Adipocyte (in vitro differentiated cells): Measurements from ENCODE around the gene GCNT4.

Source experiments
- DNase-seq: peaks from one replicate; pipeline ENCODE4 v3.0.0-alpha.2; 2015; ENCODE audit warnings: low read depth
- H3K27me3 ChIP-seq: replicated peaks from 2 replicates; pipeline ENCODE4 v1.7.0; 2013; ENCODE audit warnings: mild to moderate bottlenecking, low read length, moderate library complexity; ENCODE audit not compliant: control insufficient read depth, insufficient read depth
- H3K36me3 ChIP-seq: 2 replicates; pipeline ENCODE4 v1.7.0; 2013; ENCODE audit warnings: low read length, mild to moderate bottlenecking, moderate library complexity; ENCODE audit not compliant: control insufficient read depth, insufficient read depth, severe bottlenecking
- H3K4me1 ChIP-seq: 2 replicates; pipeline ENCODE4 v1.7.0; 2013; ENCODE audit warnings: mild to moderate bottlenecking, low read length, moderate library complexity; ENCODE audit not compliant: control insufficient read depth, insufficient read depth
- H3K4me3 ChIP-seq: 2 replicates; pipeline ENCODE4 v1.7.0; 2013; ENCODE audit warnings: mild to moderate bottlenecking, low read length, moderate library complexity
- H3K9ac ChIP-seq: 2 replicates; pipeline ENCODE4 v1.7.0; 2013; ENCODE audit warnings: mild to moderate bottlenecking, low read length, moderate library complexity
- H3K9me3 ChIP-seq: 2 replicates; pipeline ENCODE4 v1.7.0; 2013; ENCODE audit warnings: mild to moderate bottlenecking, low read length, moderate library complexity; ENCODE audit not compliant: control insufficient read depth

GCNT4 gene

DNA sequence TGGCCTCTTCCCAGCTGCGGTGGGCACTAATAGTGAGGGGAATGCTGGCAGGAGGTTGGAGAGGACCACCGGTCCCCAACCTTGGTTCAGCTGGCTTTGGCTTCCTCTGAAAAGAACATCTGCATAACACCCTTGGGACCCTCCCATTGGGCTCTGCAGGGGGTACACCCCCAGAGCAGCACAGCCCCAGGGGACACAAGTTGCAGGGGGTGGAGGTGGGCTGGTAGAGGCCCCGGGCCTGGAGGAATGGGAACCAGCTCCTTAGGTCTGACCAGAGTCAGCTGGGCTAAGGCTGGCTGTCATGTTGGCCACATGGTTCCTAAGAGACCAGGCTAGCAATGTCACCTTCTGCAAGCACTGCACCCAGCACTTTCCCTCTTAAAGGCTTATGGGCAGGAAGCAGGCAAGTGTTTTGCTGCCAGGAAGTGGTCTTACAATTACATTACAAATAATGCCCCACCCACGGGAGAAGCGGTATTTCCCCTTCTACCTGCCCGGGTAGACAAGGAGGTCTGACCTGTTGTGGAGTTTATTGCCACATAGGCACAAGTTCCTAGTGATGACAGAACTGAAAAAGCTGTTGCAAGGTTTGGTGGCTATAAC, 18.1 kb downstream of the GCNT4 start:
- H3K4me1 ChIP-seq = no peaks in the 10 kb centered on the region
- no peaks in the 10 kb centered on the region for H3K36me3 ChIP-seq
- no peak overlapping the region for H3K4me3 ChIP-seq
- H3K9ac ChIP-seq = no peak overlapping the region
- H3K27me3 ChIP-seq = no peaks in the 10 kb centered on the region
- H3K9me3 ChIP-seq = no peaks in the 10 kb centered on the region
- DNase-seq = no peak

- Histone ChIP-seq H3K9ac (no peak overlapping the region), H3K27me3 (no peaks in the 10 kb centered on the region), H3K4me3 (no peak overlapping the region), H3K36me3 (no peaks in the 10 kb centered on the region), H3K4me1 (no peaks in the 10 kb centered on the region), H3K9me3 (no peaks in the 10 kb centered on the region)
- DNase-seq = no peak
Measured at GRCh38 chr5:75031366-75031765, 21.0 kb downstream of the GCNT4 start.

GRCh38 chr5:75028090-75028489, 24.3 kb downstream of the GCNT4 start:
- Histone ChIP-seq H3K4me3 (no peak overlapping the region), H3K4me1 (no peaks in the 10 kb centered on the region), H3K27me3 (no peaks in the 10 kb centered on the region), H3K9ac (no peak overlapping the region), H3K9me3 (no peaks in the 10 kb centered on the region), H3K36me3 (no peaks in the 10 kb centered on the region)
- DNase-seq = no peak

GRCh38 chr5:75023368-75024159, 28.8 kb downstream of the GCNT4 start:
- Histone ChIP-seq H3K36me3 (no peaks in the 10 kb centered on the region), H3K27me3 (no peaks in the 10 kb centered on the region), H3K4me1 (peaks cover 31% of the 10 kb centered on the region), H3K9me3 (no peaks in the 10 kb centered on the region), H3K4me3 (no peak overlapping the region), H3K9ac (no peak overlapping the region)
- no peak for DNase-seq

- Histone ChIP-seq H3K36me3 (no peaks in the 10 kb centered on the region), H3K9ac (no peak overlapping the region), H3K9me3 (no peaks in the 10 kb centered on the region), H3K4me3 (no peak overlapping the region), H3K27me3 (no peaks in the 10 kb centered on the region), H3K4me1 (peaks cover 31% of the 10 kb centered on the region)
- DNase-seq = no peak
Measured at GRCh38 chr5:75021800-75022199, 30.6 kb downstream of the GCNT4 start.

GRCh38 chr5:75021219-75021618, 31.1 kb downstream of the GCNT4 start:
- H3K4me1 ChIP-seq = peaks cover 31% of the 10 kb centered on the region
- no peak for DNase-seq
- no peaks in the 10 kb centered on the region for H3K9me3 ChIP-seq
- H3K36me3 ChIP-seq = no peaks in the 10 kb centered on the region
- H3K4me3 ChIP-seq = no peak overlapping the region
- no peaks in the 10 kb centered on the region for H3K27me3 ChIP-seq
- H3K9ac ChIP-seq = no peak overlapping the region

DNA sequence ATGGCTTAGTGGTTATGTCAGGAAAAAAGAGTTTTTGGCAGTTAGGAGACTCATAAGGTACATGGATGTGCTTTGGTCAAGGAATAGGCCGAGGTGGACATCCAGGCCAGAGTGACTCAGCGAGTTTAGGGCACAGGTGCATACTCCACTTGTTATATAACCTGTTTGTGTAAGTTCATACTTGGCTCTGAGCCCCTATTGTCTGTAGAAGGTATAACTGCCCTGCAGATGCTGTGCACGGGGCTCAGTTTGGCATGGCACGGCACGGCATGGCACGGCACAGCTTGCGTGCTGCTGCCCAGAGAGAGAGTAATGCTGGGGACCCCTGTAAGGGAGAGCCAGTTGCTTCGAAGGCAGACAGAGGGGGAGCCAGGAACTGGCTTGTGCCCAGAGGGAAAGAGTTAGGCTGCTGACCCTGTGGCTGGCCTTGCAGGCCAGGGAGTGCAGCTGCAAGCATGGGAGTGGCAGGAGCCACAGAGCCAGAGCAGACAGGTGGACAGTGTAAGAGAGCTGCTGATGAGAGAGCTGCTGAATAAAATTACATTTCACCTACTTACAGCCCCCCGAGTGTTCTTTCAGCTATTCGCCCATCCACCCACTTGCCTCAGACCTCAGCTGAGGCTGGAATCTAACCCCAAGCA, 32.2 kb downstream of the GCNT4 start:
- H3K9me3 ChIP-seq = no peaks in the 10 kb centered on the region
- DNase-seq = no peak
- H3K36me3 ChIP-seq = no peaks in the 10 kb centered on the region
- H3K27me3 ChIP-seq = no peaks in the 10 kb centered on the region
- H3K9ac ChIP-seq = no peak overlapping the region
- peaks cover 31% of the 10 kb centered on the region for H3K4me1 ChIP-seq
- no peak overlapping the region for H3K4me3 ChIP-seq

DNA sequence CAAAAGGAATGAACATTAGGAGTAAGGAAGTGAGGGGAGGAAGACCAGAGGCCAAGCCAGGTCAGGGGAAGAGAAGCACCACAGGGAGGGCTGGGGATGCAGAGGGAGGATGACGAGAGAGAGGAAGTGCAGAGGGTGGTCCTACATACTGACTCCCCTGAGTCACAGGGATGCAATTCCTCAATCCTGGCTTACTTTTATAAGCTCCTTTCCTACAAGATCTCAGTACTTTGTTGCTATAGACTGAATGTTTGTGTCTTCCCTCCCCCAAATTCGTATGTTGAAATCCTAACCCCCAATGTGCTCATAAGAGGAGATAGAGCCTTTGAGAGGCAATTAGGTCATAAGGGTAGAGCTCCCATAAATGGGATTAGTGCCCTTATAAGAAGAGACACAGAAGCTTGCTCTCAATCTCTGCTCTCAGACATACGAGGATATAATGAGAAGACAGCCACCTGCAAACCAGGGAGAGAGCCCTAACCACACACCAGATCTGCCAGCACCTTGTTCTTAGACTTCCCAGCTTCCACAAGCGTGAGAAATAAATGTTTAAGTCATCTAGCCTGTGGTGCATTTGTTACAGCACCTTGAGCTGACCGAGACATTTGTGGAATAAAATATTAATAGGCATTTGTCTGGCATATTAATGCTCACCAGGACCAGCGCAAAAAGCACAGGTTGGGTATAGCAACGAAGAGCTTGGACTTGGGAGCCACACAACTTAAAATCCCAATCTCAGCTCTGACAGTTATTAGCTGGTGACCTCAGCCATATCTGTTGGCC, 33.4 kb downstream of the GCNT4 start:
- no peak overlapping the region for H3K9ac ChIP-seq
- H3K4me1 ChIP-seq = peaks cover 31% of the 10 kb centered on the region
- no peaks in the 10 kb centered on the region for H3K36me3 ChIP-seq
- DNase-seq = no peak
- no peak overlapping the region for H3K4me3 ChIP-seq
- no peaks in the 10 kb centered on the region for H3K27me3 ChIP-seq
- no peaks in the 10 kb centered on the region for H3K9me3 ChIP-seq

GRCh38 chr5:75017971-75018370, 34.4 kb downstream of the GCNT4 start:
- Histone ChIP-seq H3K9ac (no peak overlapping the region), H3K36me3 (no peaks in the 10 kb centered on the region), H3K4me1 (peaks cover 31% of the 10 kb centered on the region), H3K4me3 (no peak overlapping the region), H3K27me3 (no peaks in the 10 kb centered on the region), H3K9me3 (no peaks in the 10 kb centered on the region)
- no peak for DNase-seq

DNA sequence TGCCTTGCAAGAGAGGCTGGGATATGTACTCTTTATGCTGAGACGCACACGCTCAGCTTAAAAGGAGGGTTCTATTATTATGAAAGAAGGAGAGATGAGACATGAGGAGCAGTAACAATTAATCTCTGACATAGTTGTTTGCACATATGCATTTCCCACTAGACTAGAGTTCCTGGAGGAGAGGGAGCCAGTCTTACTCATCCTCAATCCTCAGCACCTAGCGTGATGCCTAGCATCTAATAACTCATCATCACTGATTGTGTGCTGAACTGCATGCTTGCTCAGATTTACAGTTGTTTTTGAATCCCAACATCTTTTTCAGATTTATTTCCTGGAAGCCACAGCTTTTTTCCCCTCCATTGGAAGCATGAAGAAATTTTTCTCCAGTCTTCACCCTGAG, 35.5 kb downstream of the GCNT4 start:
- H3K9me3 ChIP-seq = no peaks in the 10 kb centered on the region

DNA sequence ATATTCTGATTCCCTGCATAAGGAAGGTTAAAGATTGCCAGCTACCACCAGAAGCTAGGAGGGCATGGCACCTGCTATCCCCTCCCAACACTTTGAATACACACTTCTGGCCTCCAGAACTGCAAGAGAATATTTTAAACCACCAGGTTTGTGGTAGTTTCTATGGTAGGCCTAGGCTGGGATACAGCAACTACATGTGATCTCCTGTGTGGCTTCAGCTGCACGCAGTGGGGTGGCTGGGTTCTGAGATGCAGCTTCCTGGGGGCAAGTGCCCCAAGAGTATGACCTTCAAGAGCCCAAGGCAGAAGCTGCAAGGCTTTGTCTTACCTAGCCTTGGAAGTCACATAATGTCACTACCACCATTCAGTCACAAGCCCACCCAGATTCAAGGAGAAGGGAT, 39.6 kb downstream of the GCNT4 start:
- no peaks in the 10 kb centered on the region for H3K4me1 ChIP-seq
- H3K36me3 ChIP-seq = no peaks in the 10 kb centered on the region
- no peak overlapping the region for H3K9ac ChIP-seq
- H3K27me3 ChIP-seq = no peaks in the 10 kb centered on the region
- no peak for DNase-seq
- H3K4me3 ChIP-seq = no peak overlapping the region
- no peaks in the 10 kb centered on the region for H3K9me3 ChIP-seq

More for the DNA sequence above, 35.5 kb downstream of the GCNT4 start:
- Histone ChIP-seq H3K4me1 (peaks cover 21% of the 10 kb centered on the region), H3K27me3 (no peaks in the 10 kb centered on the region), H3K9ac (no peak overlapping the region), H3K36me3 (no peaks in the 10 kb centered on the region), H3K4me3 (no peak overlapping the region)
- DNase-seq = no peak
